GM23338 (cell line): Measurements from ENCODE around the gene CES2. TPM values are rescaled to one million over a fixed set of nuclear protein-coding genes. Genes with fewer than 3 reads are reported as not detected.

ENCODE experiments used
- ATAC-seq: fragments of 200-7000 bp; cut with Tn5 transposase; 3 replicates; pipeline ENCODE4 v1.9.1; 2020
- DNase-seq: peaks from one replicate; pipeline ENCODE4 v3.0.0-alpha.2; 2015; ENCODE audit warnings: low spot score
- H2AFZ ChIP-seq: fragments of 200-600 bp; sonication (generic); 2 replicates; pipeline ENCODE4 v1.8.0; 2016; ENCODE audit warnings: antibody characterized with exemption, mild to moderate bottlenecking, moderate library complexity
- H3F3A ChIP-seq: fragments of 200-600 bp; sonication (generic); replicated peaks from 2 replicates; pipeline ENCODE4 v1.8.0; 2017; ENCODE audit warnings: antibody characterized with exemption, mixed run types, low read depth
- H3K27ac ChIP-seq: fragments of 200-600 bp; sonication (generic); 2 replicates; pipeline ENCODE4 v1.6.1; 2016; ENCODE audit warnings: low read depth
- H3K27me3 ChIP-seq: fragments of 200-600 bp; sonication (generic); 2 replicates; pipeline ENCODE4 v1.8.0; 2016; ENCODE audit warnings: mild to moderate bottlenecking, mixed run types, moderate library complexity; ENCODE audit not compliant: insufficient read depth
- H3K36me3 ChIP-seq: fragments of 200-600 bp; sonication (generic); 2 replicates; pipeline ENCODE4 v1.8.0; 2016; ENCODE audit warnings: mild to moderate bottlenecking; ENCODE audit not compliant: insufficient read depth
- H3K4me1 ChIP-seq: fragments of 200-600 bp; sonication (generic); 2 replicates; pipeline ENCODE4 v1.8.0; 2016; ENCODE audit warnings: mild to moderate bottlenecking, moderate library complexity; ENCODE audit not compliant: insufficient read depth
- H3K4me2 ChIP-seq: fragments of 200-600 bp; sonication (generic); 2 replicates; pipeline ENCODE4 v1.7.1; 2017; ENCODE audit warnings: mixed run types
- H3K4me3 ChIP-seq: fragments of 200-600 bp; sonication (generic); 2 replicates; pipeline ENCODE4 v1.6.1; 2016; ENCODE audit warnings: mixed run types
- H3K79me2 ChIP-seq: fragments of 200-600 bp; sonication (generic); replicated peaks from 2 replicates; pipeline ENCODE4 v1.8.0; 2017; ENCODE audit warnings: mild to moderate bottlenecking; ENCODE audit not compliant: insufficient read depth
- H3K9me2 ChIP-seq: fragments of 200-600 bp; sonication (generic); 2 replicates; pipeline ENCODE4 v1.8.0; 2017; ENCODE audit not compliant: insufficient read depth
- H4K20me1 ChIP-seq: fragments of 200-600 bp; sonication (generic); replicated peaks from 2 replicates; pipeline ENCODE4 v1.8.0; 2017; ENCODE audit warnings: mild to moderate bottlenecking; ENCODE audit not compliant: insufficient read depth
- H3K27ac Mint-ChIP-seq: 2 replicates; pipeline ENCODE4 v1.8.0; 2020; ENCODE audit warnings: inconsistent platforms, mild to moderate bottlenecking, moderate library complexity, mixed read lengths
- H3K27me3 Mint-ChIP-seq: 3 replicates; pipeline ENCODE4 v1.8.0; 2022; ENCODE audit warnings: low read depth, mild to moderate bottlenecking, moderate library complexity, mixed read lengths, inconsistent platforms; ENCODE audit not compliant: insufficient read depth, poor library complexity
- H3K36me3 Mint-ChIP-seq: 3 replicates; pipeline ENCODE4 v1.8.0; 2021; ENCODE audit warnings: low read depth, mild to moderate bottlenecking, inconsistent platforms, moderate library complexity, mixed read lengths
- H3K4me1 Mint-ChIP-seq: 3 replicates; pipeline ENCODE4 v1.8.0; 2020; ENCODE audit warnings: mild to moderate bottlenecking, inconsistent platforms, mixed read lengths
- H3K4me3 Mint-ChIP-seq: 3 replicates; pipeline ENCODE4 v1.8.0; 2021; ENCODE audit warnings: moderate library complexity, mild to moderate bottlenecking, inconsistent platforms, mixed read lengths
- H3K9me3 Mint-ChIP-seq: 3 replicates; pipeline ENCODE4 v1.8.0; 2020; ENCODE audit warnings: moderate library complexity, mild to moderate bottlenecking, inconsistent platforms, mixed read lengths
- CREB1 ChIP-seq: fragments of 250-450 bp; sonication (Bioruptor Pico); IDR thresholded peaks from 2 replicates; pipeline ENCODE4 v1.5.0; 2020; ENCODE audit warnings: low read depth, mild to moderate bottlenecking, moderate library complexity
- POLR2AphosphoS5 ChIP-seq: IDR thresholded peaks from 2 replicates; pipeline ENCODE4 v1.6.1; 2016; ENCODE audit warnings: antibody characterized with exemption, low read depth
- ZNF331 ChIP-seq: fragments of 250-450 bp; sonication (Bioruptor Pico); IDR thresholded peaks from 2 replicates; pipeline ENCODE4 v1.5.0; 2020; ENCODE audit warnings: low read depth, mild to moderate bottlenecking, moderate library complexity
- polyA plus RNA-seq: library from polyadenylated mRNA; unstranded; fragments of >200 nt; fragmentation: Nextera tagmentation; extraction: Ambion mirVana; gene quantifications from 2 replicates; pipeline ENCODE4 v1.2.1, GENCODE V29; 2016
- total RNA-seq: library from RNA; depleted of rRNA; stranded (reverse); fragments of >200 nt; shearing (Covaris generic); gene quantifications from 2 replicates; pipeline ENCODE4 v1.2.3, GENCODE V29; 2014
- TF ChIP-seq, protein P1 (sequence below): fragments of 250-450 bp; sonication (Bioruptor Pico); IDR thresholded peaks from 2 replicates; pipeline ENCODE4 v1.5.0; 2020; ENCODE audit warnings: mild to moderate bottlenecking, moderate library complexity
- TF ChIP-seq, protein P2 (sequence below): IDR thresholded peaks from 2 replicates; pipeline ENCODE4 v1.6.1; 2016; ENCODE audit warnings: antibody characterized with exemption

The CES2 gene
- total and polyA plus RNA-seq, 2 experiments from 2014 or later, result 5.0 to 9.3 TPM

DNA sequence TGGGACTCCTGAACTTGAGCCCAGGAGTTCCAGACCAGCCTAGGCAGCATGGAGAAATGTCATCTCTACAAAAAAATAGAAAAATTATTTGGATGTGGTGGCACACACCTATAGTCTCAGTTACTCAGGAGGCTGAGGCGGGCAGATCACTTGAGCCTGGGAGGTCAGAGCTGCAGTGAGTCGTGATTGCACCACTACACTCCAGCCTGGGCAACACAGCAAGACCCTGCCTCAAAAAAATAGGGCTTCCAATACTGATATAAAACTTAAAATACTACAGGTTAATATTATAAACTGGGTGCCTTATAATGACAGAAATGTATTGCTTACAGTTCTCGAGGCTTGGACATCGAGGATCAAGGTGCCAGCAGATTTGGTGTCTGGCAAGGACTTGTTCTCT is 10.6 kb downstream of the CES2 start (continued):
- TF ChIP-seq, protein P1, sequence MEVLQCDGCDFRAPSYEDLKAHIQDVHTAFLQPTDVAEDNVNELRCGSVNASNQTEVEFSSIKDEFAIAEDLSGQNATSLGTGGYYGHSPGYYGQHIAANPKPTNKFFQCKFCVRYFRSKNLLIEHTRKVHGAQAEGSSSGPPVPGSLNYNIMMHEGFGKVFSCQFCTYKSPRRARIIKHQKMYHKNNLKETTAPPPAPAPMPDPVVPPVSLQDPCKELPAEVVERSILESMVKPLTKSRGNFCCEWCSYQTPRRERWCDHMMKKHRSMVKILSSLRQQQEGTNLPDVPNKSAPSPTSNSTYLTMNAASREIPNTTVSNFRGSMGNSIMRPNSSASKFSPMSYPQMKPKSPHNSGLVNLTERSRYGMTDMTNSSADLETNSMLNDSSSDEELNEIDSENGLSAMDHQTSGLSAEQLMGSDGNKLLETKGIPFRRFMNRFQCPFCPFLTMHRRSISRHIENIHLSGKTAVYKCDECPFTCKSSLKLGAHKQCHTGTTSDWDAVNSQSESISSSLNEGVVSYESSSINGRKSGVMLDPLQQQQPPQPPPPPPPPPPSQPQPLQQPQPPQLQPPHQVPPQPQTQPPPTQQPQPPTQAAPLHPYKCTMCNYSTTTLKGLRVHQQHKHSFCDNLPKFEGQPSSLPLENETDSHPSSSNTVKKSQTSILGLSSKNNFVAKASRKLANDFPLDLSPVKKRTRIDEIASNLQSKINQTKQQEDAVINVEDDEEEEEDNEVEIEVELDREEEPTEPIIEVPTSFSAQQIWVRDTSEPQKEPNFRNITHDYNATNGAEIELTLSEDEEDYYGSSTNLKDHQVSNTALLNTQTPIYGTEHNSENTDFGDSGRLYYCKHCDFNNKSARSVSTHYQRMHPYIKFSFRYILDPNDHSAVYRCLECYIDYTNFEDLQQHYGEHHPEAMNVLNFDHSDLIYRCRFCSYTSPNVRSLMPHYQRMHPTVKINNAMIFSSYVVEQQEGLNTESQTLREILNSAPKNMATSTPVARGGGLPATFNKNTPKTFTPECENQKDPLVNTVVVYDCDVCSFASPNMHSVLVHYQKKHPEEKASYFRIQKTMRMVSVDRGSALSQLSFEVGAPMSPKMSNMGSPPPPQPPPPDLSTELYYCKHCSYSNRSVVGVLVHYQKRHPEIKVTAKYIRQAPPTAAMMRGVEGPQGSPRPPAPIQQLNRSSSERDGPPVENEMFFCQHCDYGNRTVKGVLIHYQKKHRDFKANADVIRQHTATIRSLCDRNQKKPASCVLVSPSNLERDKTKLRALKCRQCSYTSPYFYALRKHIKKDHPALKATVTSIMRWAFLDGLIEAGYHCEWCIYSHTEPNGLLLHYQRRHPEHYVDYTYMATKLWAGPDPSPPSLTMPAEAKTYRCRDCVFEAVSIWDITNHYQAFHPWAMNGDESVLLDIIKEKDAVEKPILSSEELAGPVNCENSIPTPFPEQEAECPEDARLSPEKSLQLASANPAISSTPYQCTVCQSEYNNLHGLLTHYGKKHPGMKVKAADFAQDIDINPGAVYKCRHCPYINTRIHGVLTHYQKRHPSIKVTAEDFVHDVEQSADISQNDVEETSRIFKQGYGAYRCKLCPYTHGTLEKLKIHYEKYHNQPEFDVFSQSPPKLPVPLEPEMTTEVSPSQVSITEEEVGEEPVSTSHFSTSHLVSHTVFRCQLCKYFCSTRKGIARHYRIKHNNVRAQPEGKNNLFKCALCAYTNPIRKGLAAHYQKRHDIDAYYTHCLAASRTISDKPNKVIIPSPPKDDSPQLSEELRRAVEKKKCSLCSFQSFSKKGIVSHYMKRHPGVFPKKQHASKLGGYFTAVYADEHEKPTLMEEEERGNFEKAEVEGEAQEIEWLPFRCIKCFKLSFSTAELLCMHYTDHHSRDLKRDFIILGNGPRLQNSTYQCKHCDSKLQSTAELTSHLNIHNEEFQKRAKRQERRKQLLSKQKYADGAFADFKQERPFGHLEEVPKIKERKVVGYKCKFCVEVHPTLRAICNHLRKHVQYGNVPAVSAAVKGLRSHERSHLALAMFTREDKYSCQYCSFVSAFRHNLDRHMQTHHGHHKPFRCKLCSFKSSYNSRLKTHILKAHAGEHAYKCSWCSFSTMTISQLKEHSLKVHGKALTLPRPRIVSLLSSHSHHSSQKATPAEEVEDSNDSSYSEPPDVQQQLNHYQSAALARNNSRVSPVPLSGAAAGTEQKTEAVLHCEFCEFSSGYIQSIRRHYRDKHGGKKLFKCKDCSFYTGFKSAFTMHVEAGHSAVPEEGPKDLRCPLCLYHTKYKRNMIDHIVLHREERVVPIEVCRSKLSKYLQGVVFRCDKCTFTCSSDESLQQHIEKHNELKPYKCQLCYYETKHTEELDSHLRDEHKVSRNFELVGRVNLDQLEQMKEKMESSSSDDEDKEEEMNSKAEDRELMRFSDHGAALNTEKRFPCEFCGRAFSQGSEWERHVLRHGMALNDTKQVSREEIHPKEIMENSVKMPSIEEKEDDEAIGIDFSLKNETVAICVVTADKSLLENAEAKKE (CRISPR knock-in tag), result no peak
- no peak for TF ChIP-seq CREB1 (CRISPR knock-in tag)

DNA sequence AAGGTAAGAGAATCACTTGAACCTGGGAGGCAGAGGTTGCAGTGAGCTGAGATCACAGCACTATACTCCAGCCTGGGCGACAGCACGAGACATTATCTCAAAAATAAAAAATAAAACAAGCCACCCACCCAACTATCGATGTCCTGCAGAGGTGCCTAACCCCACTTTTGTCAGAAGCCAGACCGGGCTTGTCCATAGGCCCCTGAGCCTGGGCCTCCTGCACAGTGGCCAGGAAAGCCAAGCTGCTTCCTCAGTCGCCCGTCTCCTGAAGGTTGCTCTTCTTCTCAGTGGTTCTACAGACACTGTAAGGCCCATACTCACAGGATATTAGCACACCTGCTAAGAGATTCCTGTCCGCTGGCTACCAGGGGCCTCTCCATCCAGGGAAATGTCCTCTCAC is 11.2 kb downstream of the CES2 start:
- DNase-seq (no peak), ATAC-seq (no peak)
- Histone ChIP-seq H3K4me2 (no peak overlapping the region), H3K4me3 (no peak overlapping the region), H3K9me2 (no peaks in the 10 kb centered on the region), H4K20me1 (no peaks in the 10 kb centered on the region), H3K27ac (no peak overlapping the region), H3K27me3 (peaks cover 43% of the 10 kb centered on the region), H3F3A (no peaks in the 10 kb centered on the region), H3K4me1 (peaks cover 3% of the 10 kb centered on the region; the same call in 1 of the 2 replicates), H3K79me2 (no peaks in the 10 kb centered on the region), H2AFZ (no peak overlapping the region), H3K36me3 (no peaks in the 10 kb centered on the region)
- Mint-ChIP-seq H3K27me3 (peaks cover 33% of the 10 kb centered on the region), H3K9me3 (peaks cover 5% of the 10 kb centered on the region; the same call in 2 of the 3 replicates), H3K36me3 (peaks cover 14% of the 10 kb centered on the region), H3K4me3 (no peak overlapping the region), H3K4me1 (no peaks in the 10 kb centered on the region; the same call in 2 of the 3 replicates), H3K27ac (no peak overlapping the region)
- TF ChIP-seq, protein P1 (CRISPR knock-in tag), result no peak
- TF ChIP-seq POLR2AphosphoS5 (no peak), CREB1 (CRISPR knock-in tag) (no peak), ZNF331 (CRISPR knock-in tag) (no peak)
- TF ChIP-seq, protein P2, sequence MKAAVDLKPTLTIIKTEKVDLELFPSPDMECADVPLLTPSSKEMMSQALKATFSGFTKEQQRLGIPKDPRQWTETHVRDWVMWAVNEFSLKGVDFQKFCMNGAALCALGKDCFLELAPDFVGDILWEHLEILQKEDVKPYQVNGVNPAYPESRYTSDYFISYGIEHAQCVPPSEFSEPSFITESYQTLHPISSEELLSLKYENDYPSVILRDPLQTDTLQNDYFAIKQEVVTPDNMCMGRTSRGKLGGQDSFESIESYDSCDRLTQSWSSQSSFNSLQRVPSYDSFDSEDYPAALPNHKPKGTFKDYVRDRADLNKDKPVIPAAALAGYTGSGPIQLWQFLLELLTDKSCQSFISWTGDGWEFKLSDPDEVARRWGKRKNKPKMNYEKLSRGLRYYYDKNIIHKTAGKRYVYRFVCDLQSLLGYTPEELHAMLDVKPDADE, result no peak
